Sigmoid colon (tissue), 7 donors: ENCODE measurements around the gene ATP13A5. TPM values are rescaled to one million over a fixed set of nuclear protein-coding genes. Genes with fewer than 3 reads are reported as not detected.

Source experiments
- DNase-seq: peaks from one replicate; pipeline ENCODE4 v3.0.0-alpha.2; 2019
- H3K27ac ChIP-seq, 4 donors: fragments of 200-600 bp; sonication (generic); one replicate each; pipeline ENCODE4 v1.5.1; 2016 to 2019; ENCODE audit warnings: mild to moderate bottlenecking in 1 of 4
- H3K27me3 ChIP-seq, 3 donors: fragments of 200-600 bp; sonication (generic); one replicate each; pipeline ENCODE4 v1.5.1; 2019; ENCODE audit warnings: mild to moderate bottlenecking in 1 of 3
- H3K36me3 ChIP-seq, 4 donors: fragments of 200-600 bp; sonication (generic); one replicate each; pipeline ENCODE4 v1.5.1; 2016 to 2019
- H3K4me1 ChIP-seq, 4 donors: fragments of 200-600 bp; sonication (generic); one replicate each; pipeline ENCODE4 v1.5.1; 2017 to 2019
- H3K4me3 ChIP-seq, 4 donors: fragments of 200-600 bp; sonication (generic); one replicate each; pipeline ENCODE4 v1.5.1; 2017 to 2019; ENCODE audit warnings: mild to moderate bottlenecking in 2 of 4, moderate library complexity in 1 of 4
- H3K9me3 ChIP-seq, 4 donors: fragments of 200-600 bp in 3 of 4; sonication (generic) in 3 of 4; one replicate each; pipeline versions ENCODE4 v1.5.1 to v1.6.1; 2013 to 2019
- EP300 ChIP-seq, 4 donors: sonication (generic); formaldehyde crosslinking; IDR thresholded peaks; one replicate each; pipeline ENCODE4 v1.6.1; 2017; ENCODE audit warnings: antibody characterized with exemption in 4 of 4
- POLR2A ChIP-seq, 2 donors: fragments of 450-650 bp; IDR thresholded peaks; one replicate each; pipeline ENCODE4 v1.6.1; 2016; ENCODE audit warnings: antibody characterized with exemption in 2 of 2, mild to moderate bottlenecking in 2 of 2, moderate library complexity in 2 of 2
- POLR2AphosphoS5 ChIP-seq, 4 donors: sonication (generic); formaldehyde crosslinking; IDR thresholded peaks; one replicate each; pipeline ENCODE4 v1.6.1; 2017; ENCODE audit warnings: antibody characterized with exemption in 4 of 4
- WGBS, 2 donors: extraction: QIAGEN DNeasy Blood & Tissue Kit; methylation state at CpG; one replicate each; pipeline ENCODE4 v1.1.7; 2013; 5-methylcytosine and 5-hydroxymethylcytosine counted together
- intact Hi-C: fragments of 100-400 bp; cut with DNase I; formaldehyde crosslinking; loops from one replicate; pipeline ENCODE4 v1.15.1; 2023
- polyA plus RNA-seq, 3 donors: library from polyadenylated mRNA; stranded (reverse); fragments of 200-250 nt; gene quantifications; one replicate each; pipeline ENCODE4 v1.2.3, GENCODE V29; 2013
- total RNA-seq, 4 donors: library from RNA; depleted of rRNA; stranded (reverse); fragments of >200 nt; gene quantifications; one replicate each; pipeline ENCODE4 v1.1.0, GENCODE V29; 2016
- TF ChIP-seq, protein P1 (sequence below), 4 experiments: fragments of 450-650 bp in 3 of 4; fragments of 200-600 bp in 1 of 4; IDR thresholded peaks; one replicate each; pipeline ENCODE4 v1.5.1; 2016 to 2019; ENCODE audit warnings: antibody characterized with exemption in 4 of 4, mild to moderate bottlenecking in 3 of 4, moderate library complexity in 2 of 4
- donor health status: healthy with polysubstance abuse.
- donor health status: Bipolar disorder and iron deficiency.
- donor health status: healthy.

Gene ATP13A5
- total and polyA plus RNA-seq, 7 donors: 0.16 to 1.8 TPM; not detected in 5

DNA sequence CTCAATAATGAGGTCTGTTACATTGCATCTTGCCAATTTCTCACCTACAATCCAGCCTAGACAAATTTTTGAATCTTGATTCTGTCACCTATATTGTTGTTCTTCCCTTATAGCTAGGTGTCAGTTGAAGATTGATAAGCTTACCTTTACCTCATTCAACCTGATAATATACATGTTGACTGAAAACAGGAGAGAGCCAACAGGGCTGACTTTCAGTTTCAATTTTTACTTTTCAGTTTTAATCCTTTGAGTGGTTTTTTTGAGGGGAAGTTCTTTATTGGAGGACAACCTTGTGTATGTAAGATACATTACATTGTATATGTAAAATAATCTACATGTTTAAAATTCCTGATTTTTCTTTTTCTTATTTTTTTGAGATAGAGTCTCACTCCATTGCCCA, 5.8 kb downstream of the ATP13A5 start:
- Histone ChIP-seq H3K36me3 (no peaks in the 10 kb centered on the region), H3K4me1 (no peaks in the 10 kb centered on the region), H3K4me3 (no peak overlapping the region), H3K9me3 (no peaks in the 10 kb centered on the region), H3K27ac (no peak overlapping the region), H3K27me3 (no peaks in the 10 kb centered on the region)
- intact Hi-C loops: no loop called here
- DNase-seq: no peak
- TF ChIP-seq EP300 (IDR thresholded peaks at IDR 0.05): no peak
- TF ChIP-seq POLR2A (IDR thresholded peaks at IDR 0.05): no peak
- no peak for TF ChIP-seq POLR2AphosphoS5 (IDR thresholded peaks at IDR 0.05)
- TF ChIP-seq, protein P1, sequence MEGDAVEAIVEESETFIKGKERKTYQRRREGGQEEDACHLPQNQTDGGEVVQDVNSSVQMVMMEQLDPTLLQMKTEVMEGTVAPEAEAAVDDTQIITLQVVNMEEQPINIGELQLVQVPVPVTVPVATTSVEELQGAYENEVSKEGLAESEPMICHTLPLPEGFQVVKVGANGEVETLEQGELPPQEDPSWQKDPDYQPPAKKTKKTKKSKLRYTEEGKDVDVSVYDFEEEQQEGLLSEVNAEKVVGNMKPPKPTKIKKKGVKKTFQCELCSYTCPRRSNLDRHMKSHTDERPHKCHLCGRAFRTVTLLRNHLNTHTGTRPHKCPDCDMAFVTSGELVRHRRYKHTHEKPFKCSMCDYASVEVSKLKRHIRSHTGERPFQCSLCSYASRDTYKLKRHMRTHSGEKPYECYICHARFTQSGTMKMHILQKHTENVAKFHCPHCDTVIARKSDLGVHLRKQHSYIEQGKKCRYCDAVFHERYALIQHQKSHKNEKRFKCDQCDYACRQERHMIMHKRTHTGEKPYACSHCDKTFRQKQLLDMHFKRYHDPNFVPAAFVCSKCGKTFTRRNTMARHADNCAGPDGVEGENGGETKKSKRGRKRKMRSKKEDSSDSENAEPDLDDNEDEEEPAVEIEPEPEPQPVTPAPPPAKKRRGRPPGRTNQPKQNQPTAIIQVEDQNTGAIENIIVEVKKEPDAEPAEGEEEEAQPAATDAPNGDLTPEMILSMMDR (IDR thresholded peaks at IDR 0.05): no peak

- 44 to 80% methylated on average over 1 of the region's 1 CpG for WGBS, 2 donors
Observed at GRCh38 chr3:193367868-193368267, 10.7 kb downstream of the ATP13A5 start.

GRCh38 chr3:193357291-193357690, 21.3 kb downstream of the ATP13A5 start:
- intact Hi-C loops: no loop called here
- Histone ChIP-seq H3K27me3 (no peaks in the 10 kb centered on the region), H3K4me3 (no peak overlapping the region), H3K36me3 (no peaks in the 10 kb centered on the region), H3K4me1 (no peaks in the 10 kb centered on the region), H3K9me3 (no peaks in the 10 kb centered on the region), H3K27ac (no peak overlapping the region)
- no peak for DNase-seq
- no peak for TF ChIP-seq EP300 (IDR thresholded peaks at IDR 0.05)
- TF ChIP-seq, protein P1 (IDR thresholded peaks at IDR 0.05): no peak
- TF ChIP-seq POLR2A (IDR thresholded peaks at IDR 0.05): no peak
- TF ChIP-seq POLR2AphosphoS5 (IDR thresholded peaks at IDR 0.05): no peak
- 85 to 86% methylated on average over 3 of the region's 3 CpGs for WGBS, 2 donors

More at GRCh38 chr3:193367868-193368267, 10.7 kb downstream of the ATP13A5 start:
- DNase-seq: no peak
- H3K9me3 ChIP-seq: no peaks in the 10 kb centered on the region
- H3K36me3 ChIP-seq: no peaks in the 10 kb centered on the region
- H3K4me3 ChIP-seq: no peak overlapping the region
- no peak overlapping the region for H3K27ac ChIP-seq
- no peaks in the 10 kb centered on the region for H3K27me3 ChIP-seq
- TF ChIP-seq, protein P1 (IDR thresholded peaks at IDR 0.05): no peak
- no peak for TF ChIP-seq POLR2A (IDR thresholded peaks at IDR 0.05)
- TF ChIP-seq EP300 (IDR thresholded peaks at IDR 0.05): no peak
- no peak for TF ChIP-seq POLR2AphosphoS5 (IDR thresholded peaks at IDR 0.05)
- H3K4me1 ChIP-seq: no peaks in the 10 kb centered on the region
- intact Hi-C loops: no loop called here

GRCh38 chr3:193354423-193354822, 24.1 kb downstream of the ATP13A5 start:
- intact Hi-C loops: no loop called here
- Histone ChIP-seq H3K27ac (no peak overlapping the region), H3K4me3 (no peak overlapping the region), H3K27me3 (no peaks in the 10 kb centered on the region), H3K4me1 (no peaks in the 10 kb centered on the region), H3K9me3 (no peaks in the 10 kb centered on the region), H3K36me3 (no peaks in the 10 kb centered on the region)
- 60 to 66% methylated on average over 5 of the region's 5 CpGs for WGBS, 2 donors
- no peak for DNase-seq
- no peak for TF ChIP-seq EP300 (IDR thresholded peaks at IDR 0.05)
- TF ChIP-seq POLR2AphosphoS5 (IDR thresholded peaks at IDR 0.05): no peak
- TF ChIP-seq POLR2A (IDR thresholded peaks at IDR 0.05): no peak
- TF ChIP-seq, protein P1 (IDR thresholded peaks at IDR 0.05): no peak

DNA sequence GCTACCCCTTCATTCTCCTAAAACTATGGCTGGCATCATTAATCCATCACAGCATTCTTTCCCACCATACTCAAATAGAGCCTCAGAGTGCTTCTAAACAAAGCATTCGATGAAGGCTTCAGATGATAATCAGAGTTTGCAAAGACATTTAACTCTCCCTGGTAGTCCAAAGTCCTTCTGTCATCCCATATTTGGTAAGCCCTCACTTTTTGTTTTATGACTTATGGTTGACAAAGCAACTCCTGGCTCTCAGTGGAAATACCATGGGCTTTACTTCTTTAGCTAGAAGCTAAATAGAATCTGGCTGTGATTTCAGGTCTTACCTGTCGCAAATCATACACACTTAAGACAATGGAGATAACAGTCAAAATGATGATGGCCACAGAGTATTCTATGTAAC, 27.8 kb downstream of the ATP13A5 start:
- intact Hi-C loops: no loop called here
- 21 to 62% methylated on average over 2 of the region's 2 CpGs for WGBS, 2 donors

More for the DNA sequence above, 27.8 kb downstream of the ATP13A5 start:
- H3K4me1 ChIP-seq: no peaks in the 10 kb centered on the region
- DNase-seq: no peak
- H3K4me3 ChIP-seq: no peak overlapping the region
- H3K9me3 ChIP-seq: no peaks in the 10 kb centered on the region
- H3K27me3 ChIP-seq: no peaks in the 10 kb centered on the region
- H3K27ac ChIP-seq: no peak overlapping the region
- H3K36me3 ChIP-seq: no peaks in the 10 kb centered on the region
- no peak for TF ChIP-seq POLR2AphosphoS5 (IDR thresholded peaks at IDR 0.05)
- no peak for TF ChIP-seq EP300 (IDR thresholded peaks at IDR 0.05)
- TF ChIP-seq POLR2A (IDR thresholded peaks at IDR 0.05): no peak
- TF ChIP-seq, protein P1 (IDR thresholded peaks at IDR 0.05): no peak
